Hindlimb muscle (tissue), 1 donor: ENCODE measurements around the gene PIKFYVE. TPM values are rescaled to one million over a fixed set of nuclear protein-coding genes. Genes with fewer than 3 reads are reported as not detected.
A peak's percentile ranks its signal among the peaks of the same experiment; 100 is the strongest.
"Not testable (repeated sequence)": the region's sequence is repeated elsewhere in the genome, so short reads cannot be mapped to it uniquely, and the experiment has no call there.

ENCODE experiments used
- DNase-seq: peaks from one replicate; pipeline ENCODE4 v3.0.0-alpha.2; 2013
- polyA plus RNA-seq: library from polyadenylated mRNA; unstranded; fragments of 120-200 nt; gene quantifications from one replicate; pipeline ENCODE4 v1.2.1, GENCODE V29; 2013; ENCODE audit not compliant: insufficient read length

Gene PIKFYVE
- polyA plus RNA-seq, 1 donor: 17.2 TPM

DNA sequence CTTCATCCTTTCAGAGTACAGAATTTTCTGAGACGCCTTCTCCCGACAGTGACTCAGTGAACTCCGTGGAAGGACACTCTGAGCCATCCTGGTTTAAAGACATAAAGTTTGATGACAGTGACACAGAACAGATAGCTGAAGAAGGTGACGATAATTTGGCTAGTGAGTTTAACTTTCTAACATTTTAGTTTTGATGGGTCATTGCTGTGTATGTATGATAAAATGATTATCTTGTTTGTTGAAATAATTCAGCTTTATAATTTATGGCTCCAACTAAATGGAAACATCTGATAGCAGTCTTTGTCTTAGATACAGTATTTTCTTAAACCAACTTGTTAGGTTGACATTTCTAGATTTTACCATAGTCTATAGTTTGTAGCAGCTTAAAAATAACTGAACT, 38.1 kb downstream of the PIKFYVE start:
- no peak for DNase-seq

GRCh38 chr2:208304695-208305094, 38.6 kb downstream of the PIKFYVE start:
- no peak for DNase-seq

GRCh38 chr2:208306291-208306690, 40.2 kb downstream of the PIKFYVE start:
- DNase-seq: no peak

- DNase-seq: no peak
These were observed 45.3 kb downstream of the PIKFYVE start for GRCh38 chr2:208311321-208311720.

DNA sequence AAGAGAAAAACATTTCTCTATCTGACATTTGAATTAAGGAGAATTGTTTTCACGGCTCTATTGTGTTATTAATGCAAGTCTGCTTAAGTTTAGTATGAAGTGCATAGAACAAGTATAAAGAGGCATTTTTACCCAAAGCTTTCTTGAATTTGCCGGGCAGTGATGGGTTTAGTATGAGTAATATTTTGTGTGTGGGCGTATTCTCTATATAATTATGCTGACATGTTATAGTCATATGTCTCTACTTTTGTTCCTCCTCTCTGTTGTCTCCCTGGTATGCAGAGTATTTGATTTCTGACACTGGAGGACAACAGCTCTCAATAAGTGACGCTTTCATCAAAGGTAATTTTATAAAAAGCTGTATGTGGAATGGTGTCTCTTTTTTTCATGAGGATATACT, 45.9 kb downstream of the PIKFYVE start:
- DNase-seq: no peak

GRCh38 chr2:208315081-208315788, 49.2 kb downstream of the PIKFYVE start:
- no peak for DNase-seq

GRCh38 chr2:208318127-208318526, 52.1 kb downstream of the PIKFYVE start:
- no peak for DNase-seq

DNA sequence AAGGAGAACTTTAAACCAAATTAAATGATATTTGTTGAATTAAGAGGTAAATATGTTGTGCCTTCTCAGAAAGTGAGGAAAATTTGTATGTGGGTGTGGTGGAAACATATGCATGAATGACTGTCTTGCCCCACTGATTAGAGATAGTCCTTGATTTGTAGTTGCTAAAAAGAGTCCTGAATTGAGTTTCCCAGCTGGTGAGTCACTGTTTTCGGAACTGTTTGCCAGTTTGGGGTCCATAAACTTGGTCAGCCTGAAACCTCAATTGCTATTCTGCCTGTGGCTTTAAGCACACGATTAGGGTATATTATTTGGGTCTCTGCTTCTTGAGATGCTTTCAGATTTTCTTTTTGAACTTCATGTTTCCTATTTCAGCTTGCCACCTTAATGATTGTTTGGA, 53.3 kb downstream of the PIKFYVE start:
- DNase-seq: no peak

DNA sequence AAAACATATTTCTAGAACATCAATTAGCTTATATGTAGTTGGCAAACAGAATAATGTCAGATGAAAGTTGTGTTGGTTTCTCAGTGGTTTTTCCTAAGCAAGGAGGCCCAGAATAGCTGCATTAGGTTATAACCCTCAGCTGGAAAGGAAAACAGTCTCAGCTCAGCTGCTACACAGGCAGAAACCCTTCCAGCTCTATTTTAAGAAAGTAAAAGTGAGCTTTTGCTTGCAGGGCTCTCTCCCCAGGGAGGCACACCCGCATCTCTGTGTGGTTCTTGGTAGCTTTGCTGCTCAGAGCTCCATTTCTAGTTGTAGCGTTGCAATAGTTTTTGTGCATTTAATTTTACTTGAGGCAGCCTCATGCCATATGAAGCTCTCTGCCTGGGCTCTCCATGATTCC, 54.6 kb downstream of the PIKFYVE start:
- peak; percentile 48 for DNase-seq

- no peak for DNase-seq
These were observed 60.0 kb downstream of the PIKFYVE start for GRCh38 chr2:208326016-208326415.

- DNase-seq: no peak
These were observed 63.4 kb downstream of the PIKFYVE start for GRCh38 chr2:208329485-208329884.

DNA sequence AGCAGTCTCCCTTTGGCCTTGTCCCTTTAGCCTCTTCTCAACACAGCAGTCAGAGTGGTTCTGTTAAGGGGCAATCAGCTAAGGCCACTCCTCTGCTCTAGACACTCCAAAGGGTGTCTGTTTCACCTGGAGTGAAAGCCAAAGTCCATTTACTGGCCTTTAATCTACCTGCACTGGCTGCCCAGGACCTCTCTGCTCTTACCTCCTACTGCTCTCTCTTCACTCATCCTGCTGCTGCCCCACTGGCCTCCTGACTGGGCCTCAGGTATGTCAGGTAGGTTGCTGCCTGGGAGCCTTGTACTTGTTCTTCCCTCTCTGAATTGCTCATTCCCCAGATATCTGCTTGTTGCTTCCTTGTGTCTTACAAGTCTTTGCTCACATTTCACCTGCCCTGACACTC, 68.2 kb downstream of the PIKFYVE start:
- no peak for DNase-seq

DNA sequence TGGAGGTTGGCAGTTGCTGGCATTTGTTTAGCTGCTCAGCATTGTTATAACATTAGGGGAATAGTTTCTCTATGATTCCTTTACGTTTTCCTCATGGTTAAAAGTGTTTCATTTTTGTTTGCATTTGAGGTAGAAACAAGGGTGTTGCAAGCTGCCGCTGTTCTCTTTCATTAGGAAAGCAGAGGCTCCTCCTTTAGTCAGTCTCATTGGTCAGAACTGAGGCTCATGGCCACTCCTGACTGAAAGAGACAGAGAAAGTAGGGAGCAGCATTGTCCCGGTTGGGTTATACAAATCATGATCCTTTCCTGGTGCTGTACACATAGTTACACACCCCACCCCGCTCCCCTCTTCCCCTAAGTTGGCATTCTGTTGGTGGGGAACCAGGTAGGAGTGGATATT, 80.7 kb downstream of the PIKFYVE start:
- DNase-seq: no peak

GRCh38 chr2:208350610-208351009, 84.6 kb downstream of the PIKFYVE start:
- no peak for DNase-seq

DNA sequence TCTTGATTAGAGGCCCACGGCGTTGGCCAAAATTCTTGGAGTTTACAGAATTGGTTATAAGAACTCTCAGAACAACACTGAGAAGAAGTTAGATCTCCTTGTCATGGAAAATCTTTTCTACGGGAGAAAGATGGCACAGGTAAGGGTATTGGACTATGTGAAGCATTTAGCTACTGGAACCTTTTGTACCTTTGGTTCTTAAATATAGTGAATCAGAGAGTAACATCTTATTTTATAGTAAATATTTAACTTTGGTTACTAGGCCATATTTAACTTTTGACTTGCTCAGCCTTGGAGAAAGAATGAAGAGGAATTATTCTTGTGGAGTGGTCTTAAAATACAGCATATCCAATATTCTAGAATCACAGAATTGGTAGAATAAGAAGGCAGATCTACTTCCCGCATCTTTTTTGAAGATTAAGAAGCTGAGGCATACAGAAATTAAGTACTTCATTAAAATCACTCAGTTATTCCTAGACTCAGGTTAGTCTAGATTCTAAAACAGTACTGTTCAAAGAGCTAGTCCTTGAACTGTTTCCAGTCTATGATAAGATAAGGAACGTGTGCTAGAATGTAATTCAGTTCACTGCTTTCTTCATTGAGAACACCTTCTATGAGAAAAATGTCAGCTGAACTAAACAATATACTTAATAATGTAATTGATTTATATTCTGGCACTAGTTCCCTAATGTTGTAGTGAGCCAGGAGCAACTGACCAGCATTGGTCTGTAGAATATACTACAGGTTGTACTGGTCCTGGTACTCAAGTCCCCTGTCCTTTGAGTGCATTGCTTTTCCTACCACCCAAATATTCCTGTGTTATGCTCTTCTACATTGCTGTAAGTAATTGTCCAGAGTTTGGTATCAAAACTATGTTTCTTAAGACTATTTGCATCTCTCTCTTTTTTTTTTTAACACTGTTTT, 86.9 kb downstream of the PIKFYVE start:
- no peak for DNase-seq

DNA sequence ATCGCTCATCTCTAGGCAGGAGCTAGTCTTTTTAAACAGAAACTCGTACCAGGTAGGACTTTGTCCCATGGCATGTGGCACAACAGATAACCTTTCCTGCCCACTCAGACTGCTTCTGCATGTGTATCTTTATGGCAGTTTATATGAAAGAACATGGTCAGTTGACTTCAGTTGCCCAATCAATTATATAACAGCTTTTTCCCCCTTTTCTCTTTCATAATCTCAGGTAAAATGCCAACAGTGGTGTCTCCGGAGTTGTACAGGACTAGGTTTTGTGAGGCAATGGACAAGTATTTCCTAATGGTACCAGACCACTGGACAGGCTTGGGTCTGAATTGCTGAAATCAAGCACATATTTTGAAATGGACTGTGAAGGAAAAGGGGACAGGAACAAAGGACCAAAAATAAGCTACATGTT, 88.9 kb downstream of the PIKFYVE start:
- no peak for DNase-seq

DNA sequence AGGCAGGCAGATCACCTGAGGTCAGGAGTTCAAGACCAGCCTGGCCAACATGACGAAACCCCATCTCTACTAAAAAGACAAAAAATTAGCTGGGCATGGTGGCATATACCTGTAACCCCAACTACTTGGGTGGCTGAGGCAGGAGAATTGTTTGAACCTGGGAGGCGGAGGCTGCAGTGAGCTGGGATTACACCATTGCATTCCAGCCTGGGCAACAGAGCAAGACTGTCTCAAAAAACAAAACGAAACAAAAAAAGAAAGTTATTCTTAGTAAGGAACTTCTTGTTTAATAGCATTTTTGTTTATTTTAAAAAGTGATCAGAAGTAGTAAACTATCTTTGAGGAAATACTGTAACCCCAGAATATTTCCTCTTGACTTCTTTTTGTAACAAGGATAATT, 90.4 kb downstream of the PIKFYVE start:
- DNase-seq: not testable (repeated sequence)

- DNase-seq: no peak
These were observed 91.0 kb downstream of the PIKFYVE start for GRCh38 chr2:208356846-208357574.

GRCh38 chr2:208358758-208359631, 92.9 kb downstream of the PIKFYVE start:
- DNase-seq: no peak

DNA sequence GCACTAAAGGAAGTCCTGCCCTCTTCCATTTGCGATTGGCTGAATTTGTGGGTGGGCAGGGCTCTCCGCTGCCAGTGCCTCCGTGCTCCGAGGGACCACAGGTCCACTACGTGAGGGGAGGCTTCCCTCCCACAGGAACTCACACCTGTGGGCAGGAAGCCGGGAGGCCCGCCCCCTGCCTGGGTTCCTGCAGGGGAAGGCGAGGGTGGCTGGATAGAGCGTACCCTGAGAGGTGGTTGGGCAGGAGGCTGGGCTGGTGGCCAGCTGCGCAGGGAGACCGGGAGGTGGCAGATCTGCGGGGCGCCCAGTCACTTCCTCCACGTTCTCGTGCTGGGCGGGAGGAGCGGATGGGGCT, 93.6 kb downstream of the PIKFYVE start:
- no peak for DNase-seq

DNA sequence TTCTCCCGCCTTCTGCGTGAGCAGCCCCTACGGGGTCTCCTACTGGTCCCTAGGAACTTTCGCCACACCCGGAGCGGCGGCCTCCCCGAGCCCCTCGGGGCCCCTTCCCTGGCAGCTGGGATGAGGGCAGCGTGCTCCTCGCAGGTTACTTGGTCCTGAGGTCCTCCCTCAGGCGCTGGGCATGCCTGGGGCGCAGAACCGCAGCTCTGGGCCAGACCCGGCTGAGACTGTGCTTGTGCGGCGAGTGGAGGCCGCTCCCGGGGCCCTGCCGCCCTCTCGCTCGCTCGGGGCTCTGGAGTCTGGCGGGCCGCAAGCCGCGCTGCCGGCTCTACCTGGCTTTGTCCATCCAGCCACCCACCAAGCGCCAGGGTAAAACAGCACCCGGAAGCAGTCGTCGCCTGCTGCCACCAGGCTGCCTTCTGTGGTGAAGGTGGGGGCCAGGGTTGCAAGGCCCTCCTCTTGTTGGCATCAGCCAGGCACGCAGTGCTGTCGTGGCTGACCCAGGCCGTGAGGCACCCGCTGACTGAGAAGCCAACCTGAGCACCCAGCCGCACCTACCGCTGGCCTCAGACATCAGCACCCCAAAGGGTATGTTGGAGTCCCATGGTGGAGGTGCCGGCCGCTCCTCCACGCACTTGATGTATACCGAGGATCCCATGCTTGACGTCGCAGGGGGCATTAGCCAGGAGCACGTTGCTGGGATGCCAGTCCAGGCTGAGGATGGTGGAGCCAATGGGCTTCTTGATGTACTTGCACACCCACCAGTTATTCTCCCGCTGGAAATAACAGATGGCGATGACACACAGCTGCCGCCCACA, 94.4 kb downstream of the PIKFYVE start:
- DNase-seq: no peak
